LNCaP clone FGC (cell line): ENCODE results near the gene RNF121.

ENCODE experiments used
- DNase-seq: peaks from one replicate; pipeline ENCODE4 v3.0.0-alpha.2; 2011; ENCODE audit warnings: low read depth
- H3K4me3 ChIP-seq: 2 replicates; pipeline ENCODE4 v1.5.1; 2011; ENCODE audit warnings: mild to moderate bottlenecking, low read depth, low read length, control low read depth
- TF ChIP-seq, protein P1 (sequence below): IDR thresholded peaks from 2 replicates; pipeline ENCODE4 v1.5.1; 2012; ENCODE audit warnings: mild to moderate bottlenecking; ENCODE audit not compliant: control insufficient read depth, insufficient read depth; ENCODE audit errors: extremely low read depth

Gene RNF121

DNA sequence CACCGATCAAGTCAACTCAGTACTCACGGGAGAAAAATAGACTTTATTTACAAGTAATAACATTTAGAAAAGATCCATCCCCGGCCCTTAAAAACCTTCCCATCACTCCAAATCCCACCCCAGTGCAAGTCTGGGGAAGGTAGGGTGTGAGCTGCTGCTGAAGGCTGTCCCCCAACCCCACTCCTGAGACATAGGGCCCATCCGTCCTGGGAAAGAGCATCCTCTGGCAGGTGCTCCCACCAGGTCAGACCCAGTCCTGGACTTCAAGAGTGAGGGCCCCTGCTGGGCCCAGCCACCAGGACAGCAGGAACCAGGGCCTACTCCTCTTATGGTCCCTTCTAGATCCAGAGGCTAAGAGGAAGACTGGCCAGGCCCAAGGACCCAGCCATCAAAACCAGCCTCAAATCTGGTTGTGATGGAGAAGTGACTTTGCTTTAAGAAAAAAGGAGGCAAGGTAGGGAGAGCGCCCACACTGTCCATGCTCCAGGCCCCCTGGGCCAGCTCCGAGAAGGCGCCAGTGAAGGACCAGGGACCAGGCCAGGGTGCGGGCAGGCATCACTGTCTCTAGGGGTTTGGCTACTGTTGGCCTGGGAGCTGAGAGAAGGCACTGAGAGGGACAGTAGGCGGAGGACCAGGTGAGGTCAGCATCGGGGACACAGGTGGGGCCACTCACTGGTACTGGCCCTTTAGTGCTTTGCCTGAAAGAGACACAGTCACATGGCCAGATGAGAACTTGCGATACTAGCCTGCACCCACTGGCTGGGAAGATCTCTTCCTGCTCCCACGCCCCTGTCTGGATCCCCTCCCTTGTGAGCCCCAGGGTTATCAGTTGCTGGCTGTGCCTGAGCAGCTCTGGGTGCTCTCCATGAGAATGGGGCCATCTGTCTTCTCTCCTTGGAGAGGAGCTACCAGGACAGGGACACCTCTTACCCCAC, 74.3 kb downstream of the RNF121 start:
- no peak overlapping the region for H3K4me3 ChIP-seq
- no peak for DNase-seq
- TF ChIP-seq, protein P1, sequence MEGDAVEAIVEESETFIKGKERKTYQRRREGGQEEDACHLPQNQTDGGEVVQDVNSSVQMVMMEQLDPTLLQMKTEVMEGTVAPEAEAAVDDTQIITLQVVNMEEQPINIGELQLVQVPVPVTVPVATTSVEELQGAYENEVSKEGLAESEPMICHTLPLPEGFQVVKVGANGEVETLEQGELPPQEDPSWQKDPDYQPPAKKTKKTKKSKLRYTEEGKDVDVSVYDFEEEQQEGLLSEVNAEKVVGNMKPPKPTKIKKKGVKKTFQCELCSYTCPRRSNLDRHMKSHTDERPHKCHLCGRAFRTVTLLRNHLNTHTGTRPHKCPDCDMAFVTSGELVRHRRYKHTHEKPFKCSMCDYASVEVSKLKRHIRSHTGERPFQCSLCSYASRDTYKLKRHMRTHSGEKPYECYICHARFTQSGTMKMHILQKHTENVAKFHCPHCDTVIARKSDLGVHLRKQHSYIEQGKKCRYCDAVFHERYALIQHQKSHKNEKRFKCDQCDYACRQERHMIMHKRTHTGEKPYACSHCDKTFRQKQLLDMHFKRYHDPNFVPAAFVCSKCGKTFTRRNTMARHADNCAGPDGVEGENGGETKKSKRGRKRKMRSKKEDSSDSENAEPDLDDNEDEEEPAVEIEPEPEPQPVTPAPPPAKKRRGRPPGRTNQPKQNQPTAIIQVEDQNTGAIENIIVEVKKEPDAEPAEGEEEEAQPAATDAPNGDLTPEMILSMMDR, result no peak

DNA sequence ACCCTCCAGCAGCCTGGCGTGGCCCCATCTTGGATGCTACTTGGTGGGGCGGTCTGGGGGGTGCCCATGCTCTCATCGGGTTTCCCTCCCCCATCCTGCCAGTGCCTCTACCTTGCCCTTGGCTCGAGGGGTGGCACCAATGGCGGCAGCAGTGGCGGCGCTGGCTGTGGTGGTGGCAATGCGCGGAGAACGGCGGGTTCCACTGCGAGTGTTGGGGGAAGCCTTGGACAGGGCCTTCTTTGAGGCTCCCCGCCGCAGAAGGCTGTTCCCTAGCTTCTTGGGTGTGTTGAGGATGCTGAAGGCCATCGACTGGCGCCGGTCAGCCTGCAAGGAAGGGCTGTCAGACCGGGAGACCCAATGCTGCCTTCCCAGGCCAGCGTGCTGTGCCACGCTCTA, 74.9 kb downstream of the RNF121 start:
- TF ChIP-seq, protein P1, result no peak
- H3K4me3 ChIP-seq, result no peak overlapping the region
- no peak for DNase-seq

DNA sequence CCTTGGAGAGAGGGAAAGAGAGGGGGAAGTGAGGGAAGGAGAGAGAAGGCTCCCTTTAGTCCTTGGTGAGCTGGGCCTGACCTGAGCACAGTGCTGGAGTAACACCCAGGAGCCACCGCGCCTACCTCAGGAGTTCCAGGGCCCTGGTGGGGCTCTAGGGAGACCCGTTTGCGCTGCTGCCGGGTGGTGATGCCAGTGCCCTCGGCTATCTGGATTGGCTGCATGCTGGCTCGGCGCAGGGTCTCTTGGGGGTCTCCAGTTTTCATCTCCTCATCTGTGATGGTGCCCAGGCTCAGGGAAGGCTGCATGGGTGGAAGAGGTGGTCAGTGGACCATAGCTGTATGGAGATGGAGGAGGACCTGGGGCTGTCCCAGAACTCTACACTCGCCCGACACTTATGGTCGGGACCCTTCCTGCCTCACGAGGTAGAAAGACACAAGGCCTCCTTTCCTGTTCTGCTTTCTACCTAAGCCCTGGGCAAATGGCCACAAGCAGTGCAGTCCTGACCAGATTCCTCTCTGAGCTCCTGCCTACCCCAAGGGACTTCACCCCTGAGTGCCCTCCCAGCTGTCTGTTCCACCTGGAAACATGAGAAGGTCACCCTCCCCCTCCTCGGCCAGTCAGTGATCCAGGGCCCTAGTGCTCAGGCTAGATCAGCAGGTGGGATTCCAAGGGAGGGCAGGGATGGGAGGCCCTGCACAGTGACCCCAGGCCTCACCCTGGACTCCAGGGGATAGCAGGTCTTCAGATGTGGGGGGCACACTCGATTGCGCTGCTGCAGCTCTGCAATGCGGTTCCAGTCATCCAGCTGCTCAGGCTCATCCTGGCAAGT, 75.9 kb downstream of the RNF121 start:
- TF ChIP-seq, protein P1, result no peak
- no peak overlapping the region for H3K4me3 ChIP-seq
- no peak for DNase-seq

DNA sequence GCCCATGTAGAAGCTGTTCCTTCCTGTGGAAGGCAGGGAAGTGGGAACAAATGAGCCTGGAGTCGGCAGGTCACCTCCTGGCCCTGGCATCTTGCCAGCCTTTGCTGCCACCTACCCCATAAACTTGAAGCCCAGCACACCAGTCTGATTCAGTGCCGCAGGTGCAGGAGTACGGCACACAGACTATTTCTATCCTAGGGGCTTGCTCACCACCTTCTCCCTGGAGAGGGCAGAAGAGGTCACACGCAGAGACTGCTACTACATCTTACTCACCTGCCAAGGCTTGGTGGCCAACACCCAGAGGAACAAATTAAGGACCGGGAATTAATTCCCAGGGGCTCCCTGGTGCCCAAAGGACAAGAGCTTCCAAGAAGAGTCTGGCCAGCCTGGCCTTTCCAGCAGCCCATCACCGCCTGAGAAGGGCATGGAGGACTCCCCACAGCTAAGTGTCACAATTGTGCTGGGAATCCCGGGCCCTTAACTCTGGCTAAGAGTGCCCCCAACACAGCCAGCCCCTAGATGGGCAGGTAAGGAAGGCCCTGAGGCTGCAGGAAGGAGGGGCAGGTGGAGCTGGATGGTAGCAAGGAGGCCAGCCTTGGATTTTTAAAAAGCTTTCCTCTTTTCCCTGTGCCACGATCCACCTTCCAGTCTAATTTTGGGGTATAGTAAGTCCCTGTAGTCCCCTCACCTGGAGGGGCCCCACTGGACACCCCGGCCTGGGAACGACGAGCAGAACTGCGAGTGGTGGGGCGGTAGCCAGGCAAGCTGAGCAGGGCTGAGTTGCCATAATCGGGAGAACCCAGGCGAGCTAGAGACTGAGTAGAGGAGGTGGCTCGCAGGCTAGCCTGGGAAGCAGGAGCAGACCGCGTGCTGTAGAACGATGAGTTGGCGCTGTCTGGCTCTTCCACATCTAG, 76.8 kb downstream of the RNF121 start:
- DNase-seq, result no peak
- TF ChIP-seq, protein P1, result no peak
- H3K4me3 ChIP-seq, result no peak overlapping the region

DNA sequence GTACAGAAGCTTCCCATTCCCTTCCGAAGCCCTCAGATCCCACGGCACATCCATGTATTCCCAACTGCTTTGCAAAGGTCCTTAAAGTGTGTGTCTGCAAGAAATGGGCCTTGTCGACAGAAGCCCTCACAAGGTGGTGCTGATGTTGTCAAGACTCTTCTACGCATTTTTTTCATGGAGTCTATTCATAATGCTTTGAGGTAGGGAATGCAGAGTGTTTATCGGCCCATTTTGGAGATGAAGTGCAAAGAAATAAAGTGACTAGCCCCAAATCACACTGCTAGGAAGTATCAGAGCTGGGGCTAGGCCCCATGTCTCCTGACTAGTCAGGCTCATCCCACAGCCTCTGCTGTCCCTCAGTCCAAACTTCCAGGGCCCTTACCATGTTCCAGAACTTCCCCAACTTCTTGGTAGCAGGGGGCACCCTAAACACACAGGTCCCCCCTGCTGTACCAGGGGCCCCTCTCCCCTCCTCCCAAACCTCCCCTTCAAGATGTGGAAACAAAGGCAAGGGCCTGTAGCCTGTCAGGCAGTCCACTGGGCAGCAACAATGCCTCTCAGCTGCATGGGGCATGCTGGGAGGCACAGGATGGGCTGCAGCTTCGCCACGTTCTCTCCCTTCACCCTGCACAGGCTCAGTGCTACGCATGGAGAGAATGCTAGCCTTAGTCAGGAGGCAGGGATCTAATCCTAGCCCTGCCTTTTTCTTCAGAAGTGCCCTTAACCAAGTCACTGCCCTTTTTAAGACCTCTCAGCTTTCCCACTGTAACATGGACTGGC, 77.7 kb downstream of the RNF121 start:
- no peak overlapping the region for H3K4me3 ChIP-seq
- no peak for DNase-seq
- TF ChIP-seq, protein P1, result no peak

DNA sequence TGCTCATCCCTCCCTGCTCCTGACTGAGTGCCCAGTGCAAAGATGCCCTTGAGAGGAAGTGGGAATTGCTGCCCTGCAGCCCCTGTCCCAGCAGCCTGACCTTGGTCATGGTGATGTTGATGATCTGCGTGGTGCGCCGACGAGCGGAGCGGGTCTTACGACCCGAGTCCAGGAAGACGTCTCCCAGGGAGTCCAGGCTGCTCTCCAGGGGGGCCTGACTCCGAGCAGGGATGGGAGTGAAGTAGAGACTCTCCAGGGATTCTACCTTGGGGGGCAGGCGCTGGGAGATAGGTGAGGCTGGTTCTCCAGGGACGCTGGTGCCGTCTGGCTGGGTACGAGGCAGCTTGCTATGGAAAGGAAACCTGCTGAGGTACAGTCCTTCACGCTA, 78.2 kb downstream of the RNF121 start:
- TF ChIP-seq, protein P1, result no peak
- no peak for DNase-seq
- H3K4me3 ChIP-seq, result no peak overlapping the region
